HG02759 (cell line): ENCODE results near the gene LORICRIN.

ENCODE experiments used
- ATAC-seq: cut with Tn5 transposase; IDR thresholded peaks from one replicate; pipeline ENCODE4 v1.9.1; 2021; ENCODE audit warnings: mild to moderate bottlenecking, moderate library complexity; ENCODE audit not compliant: unreplicated experiment

LORICRIN gene

DNA sequence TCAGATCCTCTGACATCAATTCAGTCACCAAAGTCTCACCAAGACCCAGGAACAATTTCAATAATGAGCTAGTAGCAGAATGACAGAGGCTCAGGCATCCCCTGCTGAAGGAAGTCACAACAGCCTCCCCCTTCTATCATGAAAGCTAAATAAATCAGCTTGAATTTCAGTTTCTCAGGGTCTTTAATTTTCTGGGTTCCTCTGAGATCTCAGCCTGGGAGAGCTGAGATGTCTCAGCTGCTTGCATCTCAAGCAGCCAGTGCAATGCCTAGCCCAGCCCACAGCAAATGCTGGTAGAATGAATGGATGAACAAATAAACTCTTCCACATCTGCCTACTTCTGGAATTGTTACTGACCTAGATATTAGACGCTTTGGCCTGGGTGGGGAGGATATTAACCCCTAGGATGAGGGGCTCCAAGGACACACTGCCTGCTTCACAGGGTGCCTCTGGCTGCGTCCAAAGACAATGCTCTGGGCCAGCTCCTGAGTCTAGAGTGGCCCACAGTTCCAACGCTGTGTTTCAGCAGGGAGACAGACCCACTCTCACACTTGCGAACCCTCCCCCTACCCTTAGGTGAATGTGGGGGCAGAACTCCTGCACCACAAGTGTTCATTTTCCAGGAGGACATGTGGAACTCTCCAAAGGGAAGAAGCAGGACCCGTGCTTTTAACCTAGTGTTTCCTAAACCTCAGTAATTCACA is 11.2 kb upstream of the LORICRIN start:
- ATAC-seq = no peak

- ATAC-seq = no peak
These were observed 9.3 kb upstream of the LORICRIN start for GRCh38 chr1:153250166-153250565.

DNA sequence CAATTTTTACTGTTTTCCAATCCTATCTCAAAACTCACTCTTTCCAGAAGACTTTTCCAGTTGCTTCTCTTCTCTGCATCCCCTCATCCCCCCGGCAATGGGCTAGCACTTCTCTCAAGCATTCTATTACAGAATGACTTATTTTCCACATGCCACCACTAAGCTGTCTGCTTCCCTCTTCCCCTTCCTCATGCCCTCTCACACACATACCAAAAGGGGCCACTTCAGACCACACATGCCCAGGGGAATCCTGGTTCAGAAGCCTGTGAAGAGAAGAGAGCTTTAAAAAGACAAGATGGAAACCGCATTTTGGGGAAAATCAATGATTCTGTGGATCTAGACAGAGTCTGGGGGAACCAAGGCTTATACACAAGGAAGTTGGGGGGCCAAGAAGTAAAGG is 8.4 kb upstream of the LORICRIN start:
- ATAC-seq = no peak

GRCh38 chr1:153251562-153251961 is 7.9 kb upstream of the LORICRIN start:
- no peak for ATAC-seq

- ATAC-seq = no peak
These were observed 7.5 kb upstream of the LORICRIN start for GRCh38 chr1:153251988-153252387.

DNA sequence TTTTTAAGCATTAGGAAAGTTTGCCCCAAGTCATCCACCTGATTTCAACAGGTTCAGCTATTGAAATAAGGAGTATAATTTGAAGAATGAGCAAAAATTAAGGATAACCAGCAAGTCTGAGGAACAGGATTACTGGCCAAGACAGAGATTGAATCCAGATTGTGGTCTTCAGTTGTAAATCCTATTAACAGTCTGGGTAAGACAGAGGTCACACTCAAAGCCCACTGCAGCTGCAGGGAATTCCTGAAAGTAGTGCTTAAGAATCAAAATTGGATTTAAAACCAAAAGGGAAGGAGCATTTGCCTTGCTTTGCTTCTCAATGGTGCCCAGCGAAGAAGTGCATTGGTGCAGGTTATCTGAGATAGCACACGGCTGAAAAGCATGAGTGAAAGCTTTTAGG is 6.4 kb upstream of the LORICRIN start:
- ATAC-seq = no peak

DNA sequence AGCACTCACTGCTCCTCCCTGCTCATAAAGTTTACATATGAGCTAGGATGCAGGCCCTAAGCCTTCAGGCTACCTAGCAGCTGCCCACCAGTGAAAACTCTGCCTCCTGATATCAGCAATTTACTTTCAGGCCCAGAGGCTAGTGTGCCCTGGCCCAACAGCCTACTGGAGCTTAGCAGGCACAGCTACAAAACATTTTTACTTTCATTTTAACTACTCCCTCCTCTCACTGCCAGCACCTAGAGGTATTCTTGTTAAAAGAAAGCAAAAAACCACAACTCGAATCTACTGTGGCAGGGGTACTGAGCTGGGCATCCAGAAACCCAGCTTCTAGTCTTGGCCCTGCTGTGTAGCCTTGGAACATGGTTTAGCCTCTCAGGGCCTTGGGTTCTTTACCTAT is 5.8 kb upstream of the LORICRIN start:
- ATAC-seq = no peak

DNA sequence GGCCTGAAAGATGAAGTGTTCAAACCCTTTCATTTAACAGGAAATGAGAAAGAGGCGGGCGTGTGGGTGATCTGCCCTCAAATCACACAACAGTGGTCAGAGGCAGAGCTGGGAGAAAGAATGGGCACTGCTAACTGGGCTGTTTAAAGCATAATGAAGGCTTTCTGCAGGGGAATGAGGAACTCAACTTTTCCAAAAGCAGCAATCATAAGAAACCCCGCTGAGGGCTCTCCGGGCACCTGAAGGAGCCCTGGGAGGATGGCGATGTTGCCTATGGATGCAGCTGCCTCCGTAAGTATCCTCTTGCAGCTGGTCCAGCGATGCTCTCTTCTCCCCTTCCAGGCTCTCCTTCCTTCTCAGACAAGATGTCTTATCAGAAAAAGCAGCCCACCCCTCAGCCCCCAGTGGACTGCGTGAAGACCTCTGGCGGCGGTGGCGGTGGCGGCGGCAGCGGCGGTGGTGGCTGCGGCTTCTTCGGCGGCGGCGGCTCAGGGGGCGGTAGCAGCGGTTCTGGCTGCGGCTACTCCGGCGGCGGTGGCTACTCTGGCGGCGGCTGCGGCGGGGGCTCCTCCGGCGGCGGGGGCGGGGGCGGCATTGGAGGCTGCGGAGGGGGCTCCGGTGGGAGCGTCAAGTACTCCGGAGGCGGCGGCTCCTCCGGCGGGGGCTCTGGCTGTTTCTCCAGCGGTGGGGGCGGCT is 1.2 kb downstream of the LORICRIN start:
- peak; percentile 34 for ATAC-seq

GRCh38 chr1:153261281-153262069 is 2.0 kb downstream of the LORICRIN start:
- ATAC-seq = no peak

GRCh38 chr1:153262070-153262366 is 2.5 kb downstream of the LORICRIN start:
- no peak for ATAC-seq

DNA sequence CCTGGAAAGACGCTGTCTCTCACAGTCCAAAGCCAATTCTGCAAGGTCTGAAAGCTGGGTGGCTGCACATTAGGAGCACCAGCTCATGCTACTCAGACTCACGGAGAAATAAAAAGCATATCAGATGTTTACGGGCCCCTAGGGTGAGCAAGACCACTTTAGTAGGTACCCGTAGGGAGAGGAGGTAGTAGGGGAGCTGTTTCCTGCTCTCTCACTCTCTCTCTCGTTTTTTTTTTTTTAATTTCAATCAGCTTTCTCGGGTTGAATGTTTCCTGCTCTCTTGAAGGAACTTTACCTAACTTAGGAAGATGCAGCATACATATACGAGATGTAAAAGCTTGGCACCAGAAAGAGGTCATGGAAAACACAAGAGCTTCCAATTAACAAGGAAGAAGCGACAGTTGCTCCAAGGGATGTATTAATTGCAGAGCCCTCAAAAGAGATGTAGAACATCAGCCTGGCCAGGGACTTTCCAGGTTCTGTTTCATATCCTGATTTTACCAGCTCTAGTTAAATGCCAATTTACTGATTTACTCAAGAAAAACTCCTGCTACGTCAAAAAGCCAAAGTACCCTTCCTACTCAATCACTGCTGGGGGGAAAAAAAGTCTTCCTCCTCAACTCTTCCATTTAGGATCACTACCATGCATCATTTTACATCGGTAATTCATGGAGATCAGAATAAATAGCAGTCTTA is 3.1 kb downstream of the LORICRIN start:
- no peak for ATAC-seq

DNA sequence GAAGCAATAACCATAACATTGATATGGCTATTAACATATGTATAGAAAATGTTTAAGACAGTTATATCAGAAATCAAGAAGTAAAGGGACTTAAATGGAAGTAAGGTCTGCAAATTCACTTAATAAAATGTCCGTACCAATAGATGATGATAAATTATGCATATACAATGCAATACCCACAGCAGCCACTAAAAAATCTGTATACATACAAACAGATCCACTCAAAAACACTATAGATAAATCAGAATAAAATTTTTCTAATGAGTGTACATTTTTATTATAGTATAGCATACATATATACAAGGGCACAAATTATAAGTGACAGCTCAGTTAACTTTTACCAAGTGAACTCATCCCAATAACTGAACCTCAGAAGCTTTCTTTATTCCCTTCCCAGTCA is 6.0 kb downstream of the LORICRIN start:
- ATAC-seq = no peak

GRCh38 chr1:153271711-153272110 is 12.2 kb downstream of the LORICRIN start:
- ATAC-seq = no peak

- no peak for ATAC-seq
These were observed 12.7 kb downstream of the LORICRIN start for GRCh38 chr1:153272186-153272585.

- ATAC-seq = peak; percentile 86
These were observed 18.4 kb downstream of the LORICRIN start for GRCh38 chr1:153277852-153278251.

GRCh38 chr1:153288634-153289275 is 29.3 kb downstream of the LORICRIN start:
- no peak for ATAC-seq

DNA sequence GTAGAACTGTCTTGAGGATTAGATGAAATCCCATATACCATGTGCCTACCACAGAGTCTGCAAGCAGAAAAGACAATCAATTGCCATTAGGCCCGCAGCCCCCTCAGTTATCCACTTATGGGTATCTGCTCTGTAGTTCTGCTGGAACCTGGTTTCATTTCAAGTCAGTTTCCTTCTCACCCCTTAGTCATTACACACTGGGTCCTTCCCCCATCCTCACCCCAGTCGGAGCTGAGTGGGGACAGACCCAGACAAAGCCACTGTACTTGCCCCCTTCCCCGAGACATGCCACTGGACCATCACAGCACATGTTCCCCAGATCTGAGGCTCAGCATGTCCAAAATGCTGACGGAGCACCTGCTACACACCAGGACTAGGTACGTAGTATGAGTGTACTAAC is 32.0 kb downstream of the LORICRIN start:
- peak; percentile 62 for ATAC-seq

DNA sequence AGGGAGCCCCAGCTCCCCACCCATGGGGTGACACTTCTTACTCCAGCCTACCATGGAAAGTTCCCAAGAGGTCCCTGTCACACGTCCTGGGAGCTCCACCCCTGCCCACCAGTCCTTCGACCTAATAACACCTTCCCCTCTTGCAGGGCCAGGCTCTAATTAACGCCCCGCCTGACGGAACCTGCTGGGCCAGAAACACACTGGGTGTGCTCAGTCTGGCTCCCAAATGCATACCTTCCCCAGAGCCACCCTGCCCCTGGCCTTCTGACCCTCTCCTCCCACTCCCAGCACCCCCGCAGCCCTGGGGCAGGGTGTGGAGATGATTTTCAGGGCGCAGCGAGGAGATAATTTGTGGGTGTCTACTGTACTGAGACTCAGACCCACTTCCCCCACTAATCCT is 32.7 kb downstream of the LORICRIN start:
- no peak for ATAC-seq

- ATAC-seq = no peak
These were observed 33.4 kb downstream of the LORICRIN start for GRCh38 chr1:153292740-153293479.

GRCh38 chr1:153293480-153293775 is 33.9 kb downstream of the LORICRIN start:
- ATAC-seq = no peak
